Peyer's patch (tissue), 4 donors: ENCODE measurements around the gene ARHGAP31. TPM values are rescaled to one million over a fixed set of nuclear protein-coding genes. Genes with fewer than 3 reads are reported as not detected.
A peak's percentile ranks its signal among the peaks of the same experiment; 100 is the strongest.
"Not testable (repeated sequence)": the region's sequence is repeated elsewhere in the genome, so short reads cannot be mapped to it uniquely, and the experiment has no call there.

Experiments
- DNase-seq, 3 donors: peaks; one replicate each; pipeline ENCODE4 v3.0.0-alpha.2; 2017 to 2019
- H3K27ac ChIP-seq, 4 donors: fragments of 200-600 bp; sonication (generic); one replicate each; pipeline ENCODE4 v1.5.1; 2016 to 2019
- H3K27me3 ChIP-seq, 2 donors: fragments of 200-600 bp; sonication (generic); one replicate each; pipeline ENCODE4 v1.5.1; 2019
- H3K36me3 ChIP-seq, 3 donors: fragments of 200-600 bp; sonication (generic); one replicate each; pipeline ENCODE4 v1.5.1; 2016 to 2019
- H3K4me1 ChIP-seq, 4 donors: fragments of 200-600 bp; sonication (generic); one replicate each; pipeline ENCODE4 v1.5.1; 2016 to 2019
- H3K4me3 ChIP-seq, 4 donors: fragments of 200-600 bp; sonication (generic); 1 replicate in 3 of 4; 2 replicates in 1 of 4; pipeline ENCODE4 v1.5.1; 2016 to 2019; ENCODE audit warnings: mild to moderate bottlenecking in 1 of 4
- H3K9me3 ChIP-seq, 4 donors: fragments of 200-600 bp; sonication (generic); one replicate each; pipeline ENCODE4 v1.5.1; 2016 to 2019; ENCODE audit warnings: mild to moderate bottlenecking in 1 of 4
- CTCF ChIP-seq, 6 experiments: fragments of 450-650 bp in 4 of 6; fragments of 200-600 bp in 2 of 6; sonication (generic) in 1 of 6; IDR thresholded peaks; one replicate each; pipeline ENCODE4 v1.5.1; 2017 to 2019; ENCODE audit warnings: antibody characterized with exemption in 6 of 6, mild to moderate bottlenecking in 3 of 6, moderate library complexity in 1 of 6
- POLR2A ChIP-seq, 2 donors: fragments of 450-650 bp; IDR thresholded peaks; one replicate each; pipeline ENCODE4 v1.5.1; 2017; ENCODE audit warnings: antibody characterized with exemption in 2 of 2, mild to moderate bottlenecking in 2 of 2, moderate library complexity in 2 of 2
- total RNA-seq, 4 donors: library from RNA; depleted of rRNA; stranded (reverse); fragments of >200 nt; gene quantifications; one replicate each; pipeline ENCODE4 v1.1.0, GENCODE V29; 2016

The ARHGAP31 gene
- total RNA-seq, 4 donors from 2014 or later = 4.7 to 19.0 (median 10.1) TPM

GRCh38 chr3:119351581-119351980 is 57.4 kb downstream of the ARHGAP31 start:
- Histone ChIP-seq H3K4me1 (peaks cover 0 to 20% (median 0%) of the 10 kb centered on the region in 4 donors), H3K9me3 (no peaks in the 10 kb centered on the region), H3K4me3 (no peak overlapping the region), H3K27me3 (no peaks in the 10 kb centered on the region), H3K27ac (no peak overlapping the region), H3K36me3 (no peaks in the 10 kb centered on the region)
- TF ChIP-seq POLR2A (IDR thresholded peaks at IDR 0.05) = no peak
- TF ChIP-seq CTCF (IDR thresholded peaks at IDR 0.05) = no peak
- DNase-seq = no peak

- H3K36me3 ChIP-seq = no peaks in the 10 kb centered on the region
- DNase-seq = no peak
- H3K4me1 ChIP-seq = peaks cover 0 to 18% (median 0%) of the 10 kb centered on the region in 4 donors
- no peak overlapping the region for H3K27ac ChIP-seq
- H3K9me3 ChIP-seq = no peaks in the 10 kb centered on the region
- H3K4me3 ChIP-seq = no peak overlapping the region
- no peak for TF ChIP-seq CTCF (IDR thresholded peaks at IDR 0.05)
- TF ChIP-seq POLR2A (IDR thresholded peaks at IDR 0.05) = no peak
- no peaks in the 10 kb centered on the region for H3K27me3 ChIP-seq
Observed at GRCh38 chr3:119352034-119352609, 57.9 kb downstream of the ARHGAP31 start.

GRCh38 chr3:119352863-119353527 is 58.8 kb downstream of the ARHGAP31 start:
- DNase-seq = no peak
- H3K27me3 ChIP-seq = no peaks in the 10 kb centered on the region
- no peaks in the 10 kb centered on the region for H3K9me3 ChIP-seq
- TF ChIP-seq CTCF (IDR thresholded peaks at IDR 0.05) (peak in 5 of 6 experiments; percentile 22 to 49 (median 42)), POLR2A (IDR thresholded peaks at IDR 0.05) (no peak)
- H3K36me3 ChIP-seq = no peaks in the 10 kb centered on the region
- H3K4me1 ChIP-seq = peaks cover 0 to 11% (median 0%) of the 10 kb centered on the region in 4 donors
- H3K27ac ChIP-seq = peak overlapping the region in 1 of 4 donors; percentile 6
- H3K4me3 ChIP-seq = no peak overlapping the region

GRCh38 chr3:119355608-119356007 is 61.4 kb downstream of the ARHGAP31 start:
- H3K27me3 ChIP-seq, DNase-seq, H3K36me3 ChIP-seq, H3K9me3 ChIP-seq, H3K4me3 ChIP-seq, H3K27ac ChIP-seq: not testable (repeated sequence)
- peaks cover 0 to 11% (median 0%) of the 10 kb centered on the region in 4 donors for H3K4me1 ChIP-seq

- Histone ChIP-seq H3K27me3 (no peaks in the 10 kb centered on the region), H3K9me3 (no peaks in the 10 kb centered on the region), H3K4me3 (no peak overlapping the region), H3K4me1 (peaks cover 0 to 11% (median 0%) of the 10 kb centered on the region in 4 donors), H3K36me3 (no peaks in the 10 kb centered on the region), H3K27ac (no peak overlapping the region)
- TF ChIP-seq POLR2A (IDR thresholded peaks at IDR 0.05) = no peak
- no peak for TF ChIP-seq CTCF (IDR thresholded peaks at IDR 0.05)
- DNase-seq = no peak
Observed at GRCh38 chr3:119356646-119357045, 62.5 kb downstream of the ARHGAP31 start.

- peaks cover 0 to 7% (median 0%) of the 10 kb centered on the region in 4 donors for H3K4me1 ChIP-seq
- H3K36me3 ChIP-seq = no peaks in the 10 kb centered on the region
- H3K9me3 ChIP-seq = no peaks in the 10 kb centered on the region
- H3K27me3 ChIP-seq = no peaks in the 10 kb centered on the region
- H3K27ac ChIP-seq = no peak overlapping the region
- no peak for DNase-seq
- no peak overlapping the region for H3K4me3 ChIP-seq
- no peak for TF ChIP-seq POLR2A (IDR thresholded peaks at IDR 0.05)
- no peak for TF ChIP-seq CTCF (IDR thresholded peaks at IDR 0.05)
Observed at GRCh38 chr3:119357190-119357589, 63.0 kb downstream of the ARHGAP31 start.
